ENCODE results near the gene OTOA.
"Not testable (repeated sequence)": the region's sequence is repeated elsewhere in the genome, so short reads cannot be mapped to it uniquely, and the experiment has no call there.

The OTOA gene

GRCh38 chr16:21683184-21683583 lies 19.4 kb downstream of the OTOA start:
- no peak for DNase-seq

- no peak for DNase-seq
These were observed 20.4 kb downstream of the OTOA start for GRCh38 chr16:21684199-21684598.

- DNase-seq = peak; percentile 63
These were observed 21.3 kb downstream of the OTOA start for GRCh38 chr16:21685034-21685455.

- no peak for DNase-seq
These were observed 25.3 kb downstream of the OTOA start for GRCh38 chr16:21689107-21689506.

- not testable (repeated sequence) for DNase-seq
These were observed 27.2 kb downstream of the OTOA start for GRCh38 chr16:21690967-21691366.

DNA sequence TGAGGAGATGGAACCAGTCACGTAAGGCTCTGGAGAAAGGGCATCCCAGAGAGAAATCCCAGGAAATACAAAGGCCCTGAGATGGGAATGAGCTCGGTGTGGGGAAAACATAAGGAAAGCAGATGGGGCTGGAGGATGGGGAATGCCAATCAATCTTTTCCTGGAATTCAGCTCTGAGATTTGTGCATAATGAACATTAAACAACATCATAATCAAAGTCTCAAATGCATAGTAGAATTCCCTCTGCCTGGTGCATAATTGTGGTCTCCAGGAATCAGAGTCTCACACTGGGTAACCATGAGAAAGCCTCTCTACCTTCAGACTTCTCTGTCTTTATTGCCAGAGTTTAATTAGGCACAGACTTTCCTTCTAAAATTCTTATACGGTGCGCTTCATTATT lies 30.8 kb downstream of the OTOA start:
- no peak for DNase-seq

DNA sequence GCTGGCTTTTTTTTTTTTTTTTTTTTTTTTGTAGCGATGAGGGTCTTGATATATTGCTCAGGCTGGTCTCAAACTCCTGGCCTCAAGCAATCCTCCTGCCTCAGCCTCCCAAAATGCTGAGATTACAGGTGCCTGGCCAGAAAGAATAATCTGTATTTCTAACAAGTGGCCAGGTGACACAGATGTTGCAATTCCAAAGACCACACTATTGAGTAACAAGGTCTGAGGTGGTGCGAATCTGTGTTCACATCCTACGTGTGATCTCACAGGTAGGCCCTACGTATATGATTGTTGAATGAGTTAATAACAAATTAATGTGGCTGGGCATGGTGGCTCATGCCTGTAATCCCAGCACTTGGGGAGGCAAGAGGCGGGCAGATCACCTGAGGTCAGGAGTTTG lies 33.3 kb downstream of the OTOA start:
- DNase-seq = no peak

DNA sequence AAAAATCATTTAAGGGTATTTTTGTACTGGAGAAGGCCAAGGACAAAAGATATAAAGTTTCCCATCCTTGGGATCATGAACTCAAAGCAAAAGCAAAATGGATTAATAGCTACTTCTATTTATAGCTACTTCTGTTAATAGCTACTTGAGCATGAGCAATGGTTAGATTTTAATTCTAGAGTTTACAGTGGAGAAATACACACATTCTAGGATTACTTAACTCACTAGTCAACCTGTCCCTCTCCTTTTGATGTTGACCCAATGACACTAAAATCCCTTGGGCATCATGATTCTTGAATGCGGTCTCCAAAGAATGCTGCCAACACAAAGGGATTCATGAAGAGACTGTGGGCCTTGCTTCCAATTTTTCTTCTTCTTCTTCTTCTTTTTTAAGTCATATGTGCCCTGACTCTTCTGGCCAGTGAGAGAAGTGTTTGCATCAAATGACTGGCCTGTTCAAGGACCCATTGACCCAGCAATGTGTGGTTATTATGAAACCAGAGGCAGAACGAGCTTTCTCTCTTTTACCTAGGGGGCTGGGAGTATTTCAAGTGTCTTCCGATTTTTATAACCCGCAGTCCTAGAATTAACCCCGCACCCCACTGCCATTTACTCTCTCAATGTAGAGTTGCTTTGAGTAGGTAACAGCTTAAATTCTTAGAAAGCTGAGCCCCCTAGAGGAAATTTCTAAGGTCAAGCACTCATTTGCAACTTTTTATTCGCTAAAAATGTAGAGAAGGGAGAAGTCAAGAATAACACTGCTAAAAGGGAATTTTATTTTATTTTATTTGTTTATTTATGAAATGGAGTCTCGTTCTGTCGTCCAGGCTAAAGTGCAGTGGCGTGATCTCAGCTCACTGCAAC lies 34.6 kb downstream of the OTOA start:
- DNase-seq = no peak

DNA sequence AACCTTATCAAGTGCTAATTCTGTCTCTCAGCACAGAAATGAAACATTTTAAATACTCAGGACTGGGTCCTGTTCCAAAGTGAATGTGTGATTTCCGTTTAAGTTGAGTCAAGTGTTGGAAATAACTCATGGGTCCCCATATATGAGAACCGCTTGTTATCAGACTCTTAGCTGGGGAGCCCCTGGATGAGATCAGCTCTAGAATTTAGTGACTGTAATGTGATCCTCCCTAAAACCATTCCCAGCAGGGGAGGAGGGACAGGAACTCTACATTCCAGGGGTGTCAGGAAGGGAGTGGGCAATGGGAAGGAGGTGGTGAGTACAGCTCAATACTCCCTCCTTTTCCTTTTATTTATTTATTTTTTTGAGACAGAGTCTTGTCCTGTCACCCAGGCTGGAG lies 37.5 kb downstream of the OTOA start:
- no peak for DNase-seq

DNA sequence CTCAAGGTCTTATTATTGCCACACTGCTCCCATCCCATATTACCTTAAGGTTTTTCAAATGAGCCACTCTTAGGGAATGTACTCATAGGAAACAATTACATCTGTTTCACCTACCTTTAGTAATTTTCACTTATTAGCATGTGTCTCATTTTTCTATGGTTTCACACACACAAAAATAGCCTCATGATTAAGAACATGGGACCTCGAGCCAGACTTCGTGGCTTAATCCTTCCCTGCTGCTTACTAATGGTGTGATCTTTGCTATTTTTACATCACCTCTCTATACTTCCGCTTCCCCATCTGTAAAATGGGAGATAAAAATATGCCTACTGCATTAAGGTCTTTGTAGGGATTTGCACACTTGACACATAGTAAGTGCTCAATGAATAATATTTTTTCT lies 38.5 kb downstream of the OTOA start:
- DNase-seq = no peak

DNA sequence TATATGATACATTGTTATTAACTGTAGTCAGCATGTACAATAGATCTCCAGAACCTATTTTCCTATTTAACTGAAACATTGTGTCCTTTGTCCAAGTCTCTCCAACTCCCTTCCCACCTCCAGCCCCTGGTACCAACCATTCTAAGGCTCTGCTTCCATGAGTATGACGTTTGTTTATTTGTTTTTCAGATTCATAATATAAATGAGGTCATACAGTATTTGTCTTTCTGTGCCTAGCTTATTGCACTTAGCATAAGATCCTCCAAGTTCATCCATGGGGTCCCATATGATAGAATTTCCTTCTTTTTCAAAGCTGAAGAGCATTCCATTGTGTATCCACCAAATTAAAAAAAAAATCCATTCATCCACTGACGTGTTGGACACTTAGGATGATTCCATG lies 39.4 kb downstream of the OTOA start:
- no peak for DNase-seq

GRCh38 chr16:21703589-21704174 lies 39.9 kb downstream of the OTOA start:
- no peak for DNase-seq

- no peak for DNase-seq
These were observed 40.5 kb downstream of the OTOA start for GRCh38 chr16:21704266-21704665.

- no peak for DNase-seq
These were observed 41.0 kb downstream of the OTOA start for GRCh38 chr16:21704733-21705132.

- DNase-seq = peak; percentile 76
These were observed 44.9 kb downstream of the OTOA start for GRCh38 chr16:21708533-21709115.

GRCh38 chr16:21710938-21711337 lies 47.2 kb downstream of the OTOA start:
- no peak for DNase-seq

- DNase-seq = no peak
These were observed 50.0 kb downstream of the OTOA start for GRCh38 chr16:21713549-21714368.

DNA sequence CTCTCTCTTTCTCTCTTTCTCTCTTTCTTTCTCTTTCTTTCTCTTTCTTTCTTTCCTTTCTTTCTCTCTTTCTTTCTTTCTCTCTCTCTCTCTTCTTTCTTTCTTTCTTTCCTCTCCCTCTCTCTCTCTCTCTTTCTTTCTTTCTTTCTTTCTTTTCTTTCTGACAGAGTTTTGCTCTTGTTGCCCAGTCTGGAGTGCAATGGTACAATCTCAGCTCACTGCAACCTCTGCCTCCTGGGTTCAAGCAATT lies 50.5 kb downstream of the OTOA start:
- not testable (repeated sequence) for DNase-seq

GRCh38 chr16:21717608-21718007 lies 53.8 kb downstream of the OTOA start:
- DNase-seq = no peak

DNA sequence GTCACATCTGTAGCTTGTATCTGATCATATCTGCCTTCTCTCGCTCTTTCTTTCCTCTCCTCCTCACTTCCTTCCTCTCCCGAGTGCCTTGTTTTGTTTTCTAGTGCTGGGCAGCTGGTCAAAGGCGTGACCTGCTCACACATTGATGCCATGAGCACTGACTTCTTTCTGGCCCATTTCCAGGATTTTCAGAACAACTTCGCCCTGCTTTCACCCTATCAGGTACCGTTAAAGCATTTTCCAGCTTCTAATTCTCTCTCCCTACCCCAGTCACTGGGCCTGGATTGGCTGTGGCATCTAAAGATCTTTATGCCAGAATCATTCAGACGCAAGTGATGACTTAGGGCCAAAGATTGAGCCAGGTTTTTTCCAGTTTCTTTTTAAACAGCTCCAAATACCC lies 55.5 kb downstream of the OTOA start:
- no peak for DNase-seq

- no peak for DNase-seq
These were observed 56.8 kb downstream of the OTOA start for GRCh38 chr16:21720533-21720932.

DNA sequence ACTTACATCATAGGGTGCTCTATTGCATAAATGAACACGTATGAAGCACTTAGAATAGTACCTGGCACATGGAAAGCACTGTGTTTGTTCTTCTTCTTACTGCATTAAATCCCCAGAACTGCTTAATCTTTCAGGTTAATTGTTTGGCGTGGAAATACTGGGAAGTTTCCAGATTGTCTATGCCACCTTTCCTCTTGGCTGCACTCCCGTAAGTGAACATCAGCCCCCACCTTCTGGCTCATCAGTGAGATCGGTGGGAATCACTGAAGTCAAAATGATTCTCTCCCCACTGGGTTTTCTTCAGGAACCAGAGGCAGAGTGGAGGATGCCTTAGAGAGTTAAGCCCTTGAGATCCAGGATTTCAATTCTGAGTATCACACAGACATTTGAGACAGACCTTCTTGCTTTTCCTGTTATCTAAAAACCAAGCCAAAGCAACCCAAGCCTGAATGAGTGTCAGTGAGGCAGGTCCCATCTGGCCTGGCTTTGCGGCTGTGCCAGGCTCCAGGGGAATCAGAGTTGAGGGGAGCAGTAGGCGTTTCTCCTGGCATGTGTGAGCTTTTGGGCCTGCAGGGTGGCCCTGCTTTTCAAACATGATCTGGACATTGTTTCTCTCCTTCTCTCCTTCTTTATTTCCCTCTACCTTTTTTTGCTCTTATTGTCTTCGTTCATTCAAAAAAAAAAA lies 59.1 kb downstream of the OTOA start:
- no peak for DNase-seq

DNA sequence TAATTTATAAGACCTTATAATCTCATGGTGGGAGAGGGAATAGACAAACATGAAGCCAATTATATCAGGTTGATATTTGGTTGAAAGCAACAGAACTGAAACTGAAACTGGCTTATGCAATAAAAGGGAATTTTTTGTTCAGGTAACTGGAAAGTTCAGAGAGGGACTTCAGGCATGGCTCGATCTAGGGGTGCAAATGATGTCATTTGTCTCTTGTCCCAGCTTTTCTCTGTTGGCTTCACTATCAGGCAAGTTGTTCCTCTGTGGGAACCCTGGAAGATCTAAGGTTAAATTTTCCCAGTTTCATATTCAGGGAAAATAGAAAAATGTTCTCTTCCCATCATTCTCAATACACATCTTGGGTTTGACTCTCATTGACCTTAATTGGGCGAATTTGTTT lies 59.8 kb downstream of the OTOA start:
- DNase-seq = no peak
